H9 (cell line): Measurements from ENCODE around the gene PGAP6. TPM values are rescaled to one million over a fixed set of nuclear protein-coding genes. Genes with fewer than 3 reads are reported as not detected.

ENCODE experiments used
- DNase-seq: peaks from one replicate; pipeline ENCODE4 v3.0.0-alpha.2; 2017
- H2AFZ ChIP-seq: one replicate; pipeline ENCODE4 v1.6.1; 2013; ENCODE audit warnings: mild to moderate bottlenecking, low read length, control low read depth, moderate library complexity
- H2AK5ac ChIP-seq: 2 replicates; pipeline ENCODE4 v1.6.1; 2013; ENCODE audit warnings: low read length, control low read depth, mixed read lengths; ENCODE audit not compliant: insufficient read length
- H2BK120ac ChIP-seq: one replicate; pipeline ENCODE4 v1.6.1; 2013; ENCODE audit warnings: low read depth, mild to moderate bottlenecking, low read length, control low read depth, inconsistent platforms; ENCODE audit not compliant: poor library complexity, severe bottlenecking
- H2BK12ac ChIP-seq: 2 replicates; pipeline ENCODE4 v1.6.1; 2013; ENCODE audit warnings: low read length, control low read depth, mixed read lengths, low read depth; ENCODE audit not compliant: insufficient read length
- H2BK15ac ChIP-seq: 2 replicates; pipeline ENCODE4 v1.6.1; 2013; ENCODE audit warnings: low read depth, low read length, control low read depth
- H2BK20ac ChIP-seq: one replicate; pipeline ENCODE4 v1.6.1; 2013; ENCODE audit warnings: low read depth, mild to moderate bottlenecking, low read length, control low read depth, inconsistent platforms; ENCODE audit not compliant: poor library complexity, severe bottlenecking
- H2BK5ac ChIP-seq: 2 replicates; pipeline ENCODE4 v1.6.1; 2013; ENCODE audit warnings: low read length, control low read depth, mixed read lengths; ENCODE audit not compliant: insufficient read length
- H3K14ac ChIP-seq: 2 replicates; pipeline ENCODE4 v1.6.1; 2013; ENCODE audit warnings: low read length, control low read depth; ENCODE audit not compliant: insufficient read depth
- H3K18ac ChIP-seq: 2 replicates; pipeline ENCODE4 v1.6.1; 2013; ENCODE audit warnings: low read depth, mild to moderate bottlenecking, mixed read lengths, low read length, control low read depth; ENCODE audit not compliant: insufficient read length
- H3K23ac ChIP-seq: 2 replicates; pipeline ENCODE4 v1.6.1; 2013; ENCODE audit warnings: low read length, control low read depth, mixed read lengths, low read depth; ENCODE audit not compliant: insufficient read length
- H3K23me2 ChIP-seq: 2 replicates; pipeline ENCODE4 v1.6.1; 2013; ENCODE audit warnings: low read depth, mild to moderate bottlenecking, mixed read lengths, low read length, control low read depth; ENCODE audit not compliant: insufficient read length, poor library complexity, severe bottlenecking
- H3K27ac ChIP-seq: 2 replicates; pipeline ENCODE4 v1.5.1; 2013; ENCODE audit warnings: low read length, control low read depth, mixed read lengths, low read depth; ENCODE audit not compliant: insufficient read length
- H3K27me3 ChIP-seq: 2 replicates; pipeline ENCODE4 v1.6.1; 2013; ENCODE audit warnings: low read length, control low read depth, inconsistent platforms; ENCODE audit not compliant: insufficient read depth
- H3K4ac ChIP-seq: 2 replicates; pipeline ENCODE4 v1.6.1; 2013; ENCODE audit warnings: low read depth, mild to moderate bottlenecking, control low read depth, inconsistent platforms, low read length, moderate library complexity
- H3K4me1 ChIP-seq: 2 replicates; pipeline ENCODE4 v1.6.1; 2013; ENCODE audit warnings: low read length, control low read depth, inconsistent platforms; ENCODE audit not compliant: insufficient read depth
- H3K4me2 ChIP-seq: 2 replicates; pipeline ENCODE4 v1.6.1; 2013; ENCODE audit warnings: low read length, control low read depth, mixed read lengths; ENCODE audit not compliant: insufficient read length, insufficient read depth
- H3K56ac ChIP-seq: 2 replicates; pipeline ENCODE4 v1.6.1; 2013; ENCODE audit warnings: low read depth, mild to moderate bottlenecking, mixed read lengths, low read length, control low read depth; ENCODE audit not compliant: insufficient read length
- H3K79me1 ChIP-seq: 2 replicates; pipeline ENCODE4 v1.6.1; 2013; ENCODE audit warnings: low read depth, mild to moderate bottlenecking, moderate library complexity, low read length, control low read depth, inconsistent platforms; ENCODE audit not compliant: insufficient read depth, poor library complexity, severe bottlenecking
- H3K79me2 ChIP-seq: 2 replicates; pipeline ENCODE4 v1.6.1; 2013; ENCODE audit warnings: low read length, control low read depth, inconsistent platforms; ENCODE audit not compliant: insufficient read depth
- H3K9ac ChIP-seq: 2 replicates; pipeline ENCODE4 v1.6.1; 2013; ENCODE audit warnings: low read length, control low read depth, mixed read lengths; ENCODE audit not compliant: insufficient read length; ENCODE audit errors: extremely low read depth
- H3K9me3 ChIP-seq: one replicate; pipeline ENCODE4 v1.6.1; 2013; ENCODE audit warnings: low read depth, low read length, inconsistent platforms; ENCODE audit not compliant: control insufficient read depth
- H3T11ph ChIP-seq: one replicate; pipeline ENCODE4 v1.6.1; 2013; ENCODE audit warnings: mild to moderate bottlenecking, low read length, control low read depth, inconsistent platforms
- H4K20me1 ChIP-seq: one replicate; pipeline ENCODE4 v1.6.1; 2013; ENCODE audit not compliant: control insufficient read depth, insufficient read length, insufficient read depth
- H4K5ac ChIP-seq: 2 replicates; pipeline ENCODE4 v1.6.1; 2013; ENCODE audit warnings: low read depth, mild to moderate bottlenecking, mixed read lengths, low read length, control low read depth; ENCODE audit not compliant: insufficient read length
- H4K8ac ChIP-seq: replicated peaks from 2 replicates; pipeline ENCODE4 v1.6.1; 2013; ENCODE audit warnings: low read length, control low read depth, mixed read lengths, low read depth; ENCODE audit not compliant: insufficient read length
- H4K91ac ChIP-seq: 2 replicates; pipeline ENCODE4 v1.6.1; 2013; ENCODE audit warnings: low read depth, mild to moderate bottlenecking, moderate library complexity, mixed read lengths, low read length, control low read depth; ENCODE audit not compliant: insufficient read length
- H3K27ac Mint-ChIP-seq, 3 experiments: 2 replicates in 2 of 3; 3 replicates in 1 of 3; pipeline ENCODE4 v1.8.0; 2020 to 2021; ENCODE audit warnings: mixed read lengths in 3 of 3, mild to moderate bottlenecking in 1 of 3, moderate library complexity in 1 of 3
- H3K27me3 Mint-ChIP-seq: 2 replicates; pipeline ENCODE4 v1.8.0; 2021; ENCODE audit warnings: low read depth, mild to moderate bottlenecking, moderate library complexity, mixed read lengths
- H3K36me3 Mint-ChIP-seq, 3 experiments: 2 replicates in 2 of 3; 3 replicates in 1 of 3; pipeline ENCODE4 v1.8.0; 2020 to 2021; ENCODE audit warnings: low read depth in 3 of 3, mixed read lengths in 3 of 3; ENCODE audit not compliant: insufficient read depth in 1 of 3
- H3K4me1 Mint-ChIP-seq, 2 experiments: 2 replicates each; pipeline ENCODE4 v1.8.0; 2020; ENCODE audit warnings: mixed read lengths in 2 of 2
- H3K4me3 Mint-ChIP-seq, 2 experiments: 2 replicates in 1 of 2; 3 replicates in 1 of 2; pipeline ENCODE4 v1.8.0; 2020 to 2021; ENCODE audit warnings: mild to moderate bottlenecking in 2 of 2, mixed read lengths in 2 of 2, moderate library complexity in 1 of 2
- H3K9me3 Mint-ChIP-seq, 2 experiments: 2 replicates in 1 of 2; 3 replicates in 1 of 2; pipeline ENCODE4 v1.8.0; 2020; ENCODE audit warnings: mild to moderate bottlenecking in 2 of 2, mixed read lengths in 2 of 2, moderate library complexity in 1 of 2
- CTCF ChIP-seq: fragments of 200-600 bp; sonication (generic); conservative IDR thresholded peaks from 3 replicates; pipeline ENCODE4 v1.8.0; 2021; ENCODE audit warnings: antibody characterized with exemption, mild to moderate bottlenecking
- WGBS: extraction: QIAGEN DNeasy Blood & Tissue Kit; methylation state at CpG from one replicate; pipeline ENCODE4 v1.1.7; 2013; ENCODE audit warnings: missing lambda C conversion rate, low lambda C conversion rate, mixed read lengths; ENCODE audit not compliant: insufficient read length; ENCODE audit errors: extremely low coverage; 5-methylcytosine and 5-hydroxymethylcytosine counted together
- total RNA-seq: library from RNA; stranded (reverse); gene quantifications from 2 replicates; pipeline ENCODE4 v1.2.1, GENCODE V29; 2021

PGAP6 gene
- total RNA-seq, 1 experiment from 2014 or later, result 111 TPM

GRCh38 chr16:383326-384051 is 1.7 kb upstream of the PGAP6 start:
- Histone ChIP-seq H2AFZ (no peak overlapping the region), H3K9ac (peak overlapping the region; percentile 0), H4K8ac (no peak overlapping the region), H2BK120ac (no peak overlapping the region), H3K27me3 (no peaks in the 10 kb centered on the region), H3K23me2 (peaks cover 9% of the 10 kb centered on the region), H3K14ac (no peak overlapping the region), H2BK12ac (no peak overlapping the region), H4K5ac (no peak overlapping the region), H3K4me2 (peak overlapping the region; percentile 71), H2BK20ac (no peak overlapping the region), H3K4ac (no peak overlapping the region), H3K4me1 (no peaks in the 10 kb centered on the region; the same call in 1 of the 2 replicates), H4K91ac (no peak overlapping the region), H2AK5ac (no peak overlapping the region), H3K9me3 (no peaks in the 10 kb centered on the region), H3K79me1 (no peaks in the 10 kb centered on the region), H3K79me2 (no peaks in the 10 kb centered on the region; the same call in 1 of the 2 replicates), H3K18ac (no peak overlapping the region), H3K23ac (no peak overlapping the region), H2BK15ac (no peak overlapping the region), H2BK5ac (no peak overlapping the region), H3K56ac (no peak overlapping the region), H3K27ac (peak overlapping the region; percentile 77), H4K20me1 (no peaks in the 10 kb centered on the region), H3T11ph (no peak overlapping the region)
- WGBS, result no CpG with 5 or more reads among the region's 33 CpGs
- Mint-ChIP-seq H3K27me3 (peaks cover 3% of the 10 kb centered on the region; the same call in 1 of the 2 replicates), H3K9me3 (no peaks in the 10 kb centered on the region), H3K27ac (peak overlapping the region; percentile 69 to 91 (median 83); a peak in 5 of 7 replicates), H3K4me3 (peak overlapping the region; percentile 83 to 91), H3K36me3 (peaks cover 0 to 12% (median 0%) of the 10 kb centered on the region in 3 experiments; a peak in 3 of 7 replicates), H3K4me1 (peaks cover 37 to 58% of the 10 kb centered on the region in 2 experiments)
- peak; percentile 91 for DNase-seq
- no peak; the same call in 2 of the 3 replicates for TF ChIP-seq CTCF
